Endothelial cell (in vitro differentiated cells): ENCODE results near the gene ZNF555. TPM values are rescaled to one million over a fixed set of nuclear protein-coding genes. Genes with fewer than 3 reads are reported as not detected.
A peak's percentile ranks its signal among the peaks of the same experiment; 100 is the strongest.

Experiments used
- DNase-seq: peaks from one replicate; pipeline ENCODE4 v3.0.0; 2021; ENCODE audit warnings: low spot score
- H3K27ac Mint-ChIP-seq: one replicate; pipeline ENCODE4 v1.8.0; 2021; ENCODE audit warnings: mixed read lengths, inconsistent platforms; ENCODE audit not compliant: unreplicated experiment
- H3K27me3 Mint-ChIP-seq: one replicate; pipeline ENCODE4 v1.8.0; 2021; ENCODE audit warnings: mild to moderate bottlenecking, moderate library complexity, mixed read lengths, inconsistent platforms; ENCODE audit not compliant: unreplicated experiment
- H3K36me3 Mint-ChIP-seq: one replicate; pipeline ENCODE4 v1.8.0; 2021; ENCODE audit warnings: mild to moderate bottlenecking, low read depth, mixed read lengths, inconsistent platforms; ENCODE audit not compliant: unreplicated experiment
- H3K4me1 Mint-ChIP-seq: one replicate; pipeline ENCODE4 v1.8.0; 2021; ENCODE audit warnings: mild to moderate bottlenecking, mixed read lengths, inconsistent platforms; ENCODE audit not compliant: unreplicated experiment
- H3K4me3 Mint-ChIP-seq: one replicate; pipeline ENCODE4 v1.8.0; 2021; ENCODE audit warnings: mild to moderate bottlenecking, mixed read lengths, inconsistent platforms; ENCODE audit not compliant: unreplicated experiment
- H3K9me3 Mint-ChIP-seq: one replicate; pipeline ENCODE4 v1.8.0; 2021; ENCODE audit warnings: mixed read lengths, inconsistent platforms; ENCODE audit not compliant: unreplicated experiment
- CTCF ChIP-seq: fragments of 200-600 bp; sonication (generic); IDR thresholded peaks from one replicate; pipeline ENCODE4 v1.5.0; 2021; ENCODE audit warnings: antibody characterized with exemption; ENCODE audit not compliant: unreplicated experiment
- total RNA-seq: library from RNA; stranded (reverse); fragmentation: NEBNext Ultra II Directional; extraction: Animal tissue kit (Norgen Biotek cat#: 25700); gene quantifications from one replicate; pipeline ENCODE4 v1.2.1, GENCODE V29; 2021; ENCODE audit not compliant: unreplicated experiment

The ZNF555 gene
- total RNA-seq, 1 donor from 2014 or later, result 13.9 TPM

GRCh38 chr19:2819540-2820111 is 21.6 kb upstream of the ZNF555 start, which contains the start of gene ZNF554:
ZNF554 (plus strand) TSS chr19:2819868; CDS start chr19:2820072, 204 bp downstream.
- Mint-ChIP-seq H3K9me3 (no peaks in the 10 kb centered on the region), H3K4me1 (no peaks in the 10 kb centered on the region), H3K27ac (no peak within 1 kb of the TSS), H3K4me3 (peak within 1 kb of the TSS; percentile 94), H3K36me3 (peaks cover 14% of the 10 kb centered on the region), H3K27me3 (peaks cover 11% of the 10 kb centered on the region)
- DNase-seq, result peak; percentile 100
- TF ChIP-seq CTCF, result peak; percentile 97

GRCh38 chr19:2820112-2820702 is 21.1 kb upstream of the ZNF555 start:
- Mint-ChIP-seq H3K9me3 (no peaks in the 10 kb centered on the region), H3K36me3 (peaks cover 17% of the 10 kb centered on the region), H3K4me3 (peak overlapping the region; percentile 94), H3K27me3 (peaks cover 11% of the 10 kb centered on the region), H3K27ac (no peak overlapping the region), H3K4me1 (no peaks in the 10 kb centered on the region)
- no peak for TF ChIP-seq CTCF
- DNase-seq, result peak; percentile 27

- no peak for DNase-seq
- no peak for TF ChIP-seq CTCF
- Mint-ChIP-seq H3K4me1 (no peaks in the 10 kb centered on the region), H3K9me3 (peaks cover 5% of the 10 kb centered on the region), H3K27me3 (peaks cover 9% of the 10 kb centered on the region), H3K4me3 (no peak overlapping the region), H3K36me3 (peaks cover 35% of the 10 kb centered on the region), H3K27ac (no peak overlapping the region)
Measured at GRCh38 chr19:2822846-2823245, 18.4 kb upstream of the ZNF555 start.

- Mint-ChIP-seq H3K27me3 (peaks cover 9% of the 10 kb centered on the region), H3K27ac (no peak overlapping the region)
Measured at GRCh38 chr19:2823646-2824045, 17.6 kb upstream of the ZNF555 start.

More at GRCh38 chr19:2823646-2824045, 17.6 kb upstream of the ZNF555 start:
- Mint-ChIP-seq H3K36me3 (peaks cover 43% of the 10 kb centered on the region), H3K4me1 (no peaks in the 10 kb centered on the region), H3K9me3 (peaks cover 13% of the 10 kb centered on the region), H3K4me3 (no peak overlapping the region)
- TF ChIP-seq CTCF, result no peak
- no peak for DNase-seq
